ENCODE results near the gene EGF.
"Not testable (repeated sequence)": the region's sequence is repeated elsewhere in the genome, so short reads cannot be mapped to it uniquely, and the experiment has no call there.

EGF gene

DNA sequence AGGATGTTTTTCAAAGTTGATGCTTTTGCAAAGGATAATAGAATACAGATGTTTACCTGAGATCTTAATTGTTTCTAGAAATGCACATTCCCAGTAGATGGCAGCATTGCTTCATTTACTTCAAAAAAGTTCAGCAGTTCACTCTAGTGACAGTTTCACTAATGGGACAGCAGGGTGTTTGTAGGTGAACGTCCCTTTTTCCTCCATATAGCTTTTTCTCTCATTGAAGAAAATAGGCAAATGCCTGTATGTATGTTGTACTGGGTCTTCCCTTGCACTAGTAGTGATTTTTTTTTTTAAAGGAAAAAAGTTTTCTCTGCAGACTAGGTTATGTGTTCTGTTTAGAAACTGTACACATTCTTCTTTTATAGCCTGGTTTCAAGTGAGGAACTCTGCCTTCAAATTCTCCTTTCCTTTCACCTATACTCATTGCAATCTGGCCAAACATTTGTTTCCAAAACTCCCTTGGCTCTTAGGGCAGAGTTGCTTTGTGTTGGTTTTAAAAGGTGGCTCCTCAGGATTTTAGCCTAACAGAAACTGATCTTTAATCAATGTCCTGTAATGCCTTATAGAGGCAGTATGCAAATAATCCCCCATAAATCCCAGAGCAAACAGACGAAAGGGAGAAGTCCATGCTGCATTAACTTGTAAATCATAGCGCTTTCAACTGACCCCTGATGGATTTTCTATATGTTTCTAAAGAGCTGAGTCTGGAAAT is 86.3 kb downstream of the EGF start:
- DNase-seq, result peak; percentile 10

DNA sequence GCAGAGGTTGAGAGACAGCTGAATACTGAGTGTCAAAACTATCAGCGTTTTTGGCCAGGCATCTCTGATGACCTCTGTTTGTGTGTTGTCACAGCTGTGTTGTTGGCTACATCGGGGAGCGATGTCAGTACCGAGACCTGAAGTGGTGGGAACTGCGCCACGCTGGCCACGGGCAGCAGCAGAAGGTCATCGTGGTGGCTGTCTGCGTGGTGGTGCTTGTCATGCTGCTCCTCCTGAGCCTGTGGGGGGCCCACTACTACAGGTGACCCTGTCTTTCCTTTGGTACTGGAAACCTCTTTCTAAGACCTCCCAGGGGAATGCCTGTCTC is 86.9 kb downstream of the EGF start:
- DNase-seq, result no peak

- DNase-seq, result no peak
These were observed 89.6 kb downstream of the EGF start for GRCh38 chr4:110002326-110002725.

GRCh38 chr4:110003401-110004187 is 90.9 kb downstream of the EGF start:
- DNase-seq, result no peak

GRCh38 chr4:110004556-110004955 is 91.9 kb downstream of the EGF start:
- no peak for DNase-seq

DNA sequence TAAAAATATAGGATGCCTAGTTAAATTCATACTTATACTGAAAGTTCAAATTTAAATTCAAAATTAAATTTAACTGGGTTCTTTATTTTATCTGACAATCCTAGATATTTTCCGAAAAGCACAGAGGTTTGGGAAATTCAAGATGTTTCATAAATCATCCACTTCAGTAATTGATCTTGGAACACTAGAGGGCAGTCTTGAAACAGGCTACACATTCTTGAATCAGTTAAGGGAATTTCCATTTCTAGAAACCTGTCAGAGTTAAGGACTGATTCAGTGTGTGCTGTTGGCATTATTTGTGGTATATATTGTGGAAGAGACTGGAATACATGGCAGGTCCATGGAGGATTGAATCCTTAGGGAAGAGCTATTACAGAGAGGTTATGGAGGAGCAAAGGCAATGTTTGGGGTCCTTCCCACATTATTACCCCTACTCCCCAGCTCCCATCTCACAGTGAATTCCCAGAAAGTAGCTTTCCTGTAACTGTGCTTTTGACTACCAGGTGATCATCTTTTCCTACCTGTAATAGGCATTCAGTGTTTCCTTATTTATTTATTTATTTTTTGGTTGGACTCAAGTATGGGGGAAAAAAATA is 92.9 kb downstream of the EGF start:
- DNase-seq, result peak; percentile 23

DNA sequence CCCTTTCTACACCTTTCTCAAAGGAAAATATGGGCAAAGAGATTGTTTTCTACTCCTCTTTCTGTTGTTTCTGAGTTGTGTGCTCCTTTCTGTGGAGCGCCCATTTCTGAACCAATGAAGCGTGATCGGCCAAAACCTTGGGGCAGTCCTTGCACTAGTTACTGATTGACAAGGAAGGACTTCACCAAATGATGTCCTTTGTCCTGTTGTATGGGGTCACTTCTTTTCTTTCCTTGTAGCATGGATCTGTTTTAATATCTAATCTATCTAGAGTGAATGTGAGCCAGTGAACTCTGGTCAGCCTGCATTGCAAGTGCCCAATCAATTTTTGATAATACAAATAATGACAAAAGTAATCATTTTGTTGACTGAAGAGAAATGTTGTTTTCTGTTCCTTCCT is 94.5 kb downstream of the EGF start:
- DNase-seq, result no peak

DNA sequence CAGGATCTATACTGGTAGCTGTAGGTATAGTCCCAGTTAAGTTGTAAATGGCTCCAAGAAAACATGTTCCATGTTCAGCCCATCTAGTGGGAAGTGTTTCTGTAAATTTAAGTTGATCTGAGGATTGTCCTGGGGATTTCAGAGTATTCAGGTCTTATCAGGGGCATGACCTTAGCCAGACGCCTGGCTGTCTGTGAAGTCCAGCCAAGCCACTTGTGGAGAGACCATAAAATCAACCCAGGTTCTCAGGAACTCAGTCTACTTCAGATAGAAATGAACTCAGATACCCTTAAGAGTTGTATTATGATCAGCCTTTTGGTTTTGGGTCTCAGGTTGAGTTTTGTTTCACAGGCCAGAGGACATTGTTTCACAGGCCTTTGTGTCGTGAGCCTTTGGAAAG is 95.9 kb downstream of the EGF start:
- no peak for DNase-seq

DNA sequence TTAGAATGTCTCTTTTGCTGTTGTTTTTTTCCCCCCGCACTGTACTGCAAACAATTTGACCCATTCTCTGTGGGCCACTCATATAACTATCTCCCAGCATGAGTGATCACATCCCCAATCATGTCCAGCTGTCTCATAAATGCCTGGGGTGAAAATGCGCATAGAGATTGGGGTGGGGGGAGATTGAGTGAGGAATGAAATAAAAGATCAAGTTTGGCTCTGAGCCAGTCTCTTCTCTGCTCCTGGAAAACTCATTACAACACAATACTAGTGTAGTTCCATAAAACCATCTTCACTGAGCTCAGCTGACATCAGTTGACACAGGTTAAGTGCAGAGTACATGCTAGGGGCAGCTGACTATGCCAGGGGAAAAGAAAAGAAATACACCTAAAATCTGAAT is 96.9 kb downstream of the EGF start:
- no peak for DNase-seq

GRCh38 chr4:110010797-110011196 is 98.1 kb downstream of the EGF start:
- no peak for DNase-seq

DNA sequence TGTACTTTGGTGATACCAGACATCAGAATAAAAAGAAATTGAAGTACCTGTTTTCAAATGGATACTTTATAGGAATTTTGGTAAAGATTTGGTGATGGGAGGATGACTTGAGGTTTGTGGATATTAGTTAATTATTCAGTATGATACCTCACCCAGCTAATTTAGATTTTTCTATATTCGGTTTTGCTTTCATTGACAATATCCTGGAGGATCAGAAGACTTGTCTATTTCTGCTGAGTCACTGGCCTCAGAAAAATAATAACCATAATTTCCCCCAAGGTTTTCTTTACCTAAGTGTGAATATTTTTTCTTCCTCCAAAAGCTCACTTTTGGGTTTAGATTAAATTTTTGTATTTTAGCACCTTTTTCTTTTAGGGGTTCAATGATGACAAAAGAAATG is 100.2 kb downstream of the EGF start:
- no peak for DNase-seq

DNA sequence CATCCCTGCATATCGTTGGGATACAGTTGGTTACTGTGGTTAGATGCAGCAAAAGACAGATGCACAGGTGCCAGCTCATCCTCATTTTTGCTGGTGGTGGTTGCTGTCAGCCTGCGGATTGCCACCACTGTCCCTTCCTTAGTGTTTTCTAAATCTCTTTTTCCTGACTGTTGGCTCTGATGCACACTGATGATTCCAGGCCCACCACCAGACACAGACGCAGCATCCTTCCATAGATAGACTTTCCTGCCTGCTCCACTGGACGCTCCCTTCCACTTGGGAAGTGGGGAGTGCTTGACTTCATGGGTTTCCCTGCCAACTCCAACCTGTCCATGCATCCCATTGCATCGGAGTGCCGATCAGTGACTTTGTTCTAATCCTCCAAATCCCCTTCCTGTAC is 101.5 kb downstream of the EGF start:
- DNase-seq, result no peak

- DNase-seq, result no peak
These were observed 106.5 kb downstream of the EGF start for GRCh38 chr4:110019153-110019552.

DNA sequence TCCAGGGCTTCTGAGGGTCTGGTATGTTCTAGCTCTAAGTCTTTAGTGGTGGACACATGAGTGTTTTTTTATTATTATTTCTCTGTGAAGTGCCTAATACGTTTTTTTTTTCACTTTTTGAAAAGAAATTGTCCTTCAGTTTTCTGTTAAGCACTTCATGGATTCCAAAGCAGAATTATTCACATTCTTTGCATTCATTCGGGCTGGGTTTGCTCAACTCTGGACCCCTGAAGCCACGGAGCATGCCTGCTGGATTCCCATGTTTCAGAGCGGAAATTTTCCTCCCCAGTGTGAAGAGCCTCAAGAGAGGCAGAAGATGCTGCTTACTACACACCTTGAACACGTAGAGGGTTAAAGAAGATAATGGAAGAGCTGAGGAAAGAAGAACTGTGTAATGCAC is 107.5 kb downstream of the EGF start:
- DNase-seq, result no peak

GRCh38 chr4:110020646-110021443 is 108.2 kb downstream of the EGF start:
- no peak for DNase-seq

GRCh38 chr4:110022457-110022856 is 109.8 kb downstream of the EGF start:
- DNase-seq, result no peak

DNA sequence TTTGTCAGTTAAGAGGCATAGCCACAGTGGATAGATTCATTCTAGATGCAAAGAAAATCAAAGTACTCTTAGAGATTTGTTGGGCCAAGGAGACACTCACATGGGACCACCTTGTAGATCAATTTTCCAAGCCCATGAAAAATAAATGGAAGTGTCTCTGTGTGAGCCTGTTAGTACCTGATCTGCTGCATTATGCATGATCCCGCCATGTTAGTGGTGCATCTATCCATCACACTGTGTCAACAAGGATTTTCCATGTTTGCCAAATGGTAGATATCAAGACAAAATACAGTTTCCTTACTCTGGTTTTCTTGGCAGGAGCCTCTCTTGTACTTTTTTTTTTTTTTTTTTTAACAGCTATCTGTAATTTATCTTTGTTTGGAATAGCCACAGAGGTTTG is 112.4 kb downstream of the EGF start:
- DNase-seq, result no peak

DNA sequence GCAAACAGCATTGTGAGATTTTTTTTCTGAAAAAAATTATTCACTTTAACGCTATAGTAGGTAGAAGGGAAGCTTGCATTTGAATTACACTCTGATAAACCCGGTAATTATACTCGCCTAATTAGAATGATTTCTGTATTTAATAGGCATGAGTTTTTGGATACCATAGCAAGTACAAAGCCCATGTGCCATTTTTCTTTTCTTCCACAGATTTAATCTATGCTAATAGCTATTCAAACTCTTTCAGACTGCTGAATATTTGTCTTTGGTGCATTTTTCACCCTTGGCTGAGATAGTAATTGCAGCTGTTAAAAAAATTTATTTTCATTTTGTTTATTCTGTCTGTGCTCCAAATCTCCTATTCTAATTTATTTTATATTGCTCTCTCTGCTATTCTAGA is 113.0 kb downstream of the EGF start:
- DNase-seq, result no peak

- no peak for DNase-seq
These were observed 119.9 kb downstream of the EGF start for GRCh38 chr4:110032603-110033002.

GRCh38 chr4:110033355-110034025 is 120.8 kb downstream of the EGF start:
- DNase-seq, result no peak

- no peak for DNase-seq
These were observed 121.3 kb downstream of the EGF start for GRCh38 chr4:110034026-110034393.

DNA sequence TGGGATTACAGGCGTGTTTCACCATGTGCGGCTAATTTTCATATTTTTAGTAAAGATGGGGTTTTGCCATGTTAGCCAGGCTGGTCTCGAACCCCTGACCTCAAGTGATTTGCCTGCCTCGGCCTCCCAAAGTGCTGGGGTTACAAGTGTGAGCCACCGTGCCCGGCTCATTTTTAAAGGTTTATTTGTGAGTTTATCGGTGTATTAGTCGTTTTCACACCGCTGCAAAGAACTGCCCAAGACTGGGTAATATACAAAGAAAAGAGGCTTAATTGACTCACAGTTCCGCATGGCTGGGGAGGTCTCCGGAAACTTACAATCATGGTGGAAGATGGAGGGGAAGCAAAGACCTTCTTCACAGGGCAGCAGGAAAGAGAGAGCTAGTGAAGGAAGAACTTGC is 126.5 kb downstream of the EGF start:
- DNase-seq, result not testable (repeated sequence)

- no peak for DNase-seq
These were observed 129.1 kb downstream of the EGF start for GRCh38 chr4:110041735-110042134.
